Measurements from ENCODE around the gene PAQR6. TPM values are rescaled to one million over a fixed set of nuclear protein-coding genes. Genes with fewer than 3 reads are reported as not detected.
A peak's percentile ranks its signal among the peaks of the same experiment; 100 is the strongest.

Gene PAQR6
- total and polyA plus RNA-seq, 7 donors, result 0.30 to 1.2 (median 0.73) TPM

GRCh38 chr1:156236164-156236563 is 11.7 kb downstream of the PAQR6 start:
- no peak for ATAC-seq
- intact Hi-C loops (cut with DNase I), result no loop called here
- H3K9me3 ChIP-seq, result no peaks in the 10 kb centered on the region

DNA sequence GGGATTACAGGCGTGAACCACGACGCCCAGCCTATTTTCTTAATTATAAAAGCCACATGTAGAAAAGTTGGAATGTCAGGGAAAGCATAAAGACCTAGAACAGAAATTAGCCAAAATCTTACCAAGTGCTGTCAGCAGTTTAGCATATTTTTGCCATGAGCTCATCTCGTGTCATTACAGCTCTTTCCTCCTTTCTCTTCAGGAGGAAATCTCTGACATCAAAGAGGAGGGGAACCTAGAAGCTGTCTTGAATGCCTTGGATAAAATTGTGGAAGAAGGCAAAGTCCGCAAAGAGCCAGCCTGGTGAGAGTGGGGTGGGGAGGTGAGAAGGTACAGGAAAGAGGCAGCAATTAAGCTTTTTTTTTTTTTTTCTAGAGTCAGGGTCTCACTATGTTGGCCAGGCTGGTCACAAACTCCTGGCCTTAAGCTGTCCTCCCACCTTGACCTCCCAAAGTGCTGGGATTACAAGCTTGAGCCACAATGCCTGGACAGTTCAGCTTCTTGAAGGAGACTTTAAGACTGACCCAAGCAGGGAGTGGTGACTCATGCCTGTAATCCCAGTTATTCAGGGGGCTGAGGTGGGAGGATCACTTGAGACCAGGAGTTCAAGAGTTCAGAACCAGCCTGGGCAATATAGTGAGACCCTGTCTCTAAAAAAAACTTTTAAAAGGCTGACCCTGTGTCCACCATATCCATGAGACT is 14.3 kb downstream of the PAQR6 start:
- H3K9me3 ChIP-seq, result no peaks in the 10 kb centered on the region
- ATAC-seq (no peak), DNase-seq (peak in 1 of 2 donors; percentile 15)
- intact Hi-C loops (cut with DNase I), result no loop called here
- TF ChIP-seq CTCF (IDR thresholded peaks at IDR 0.05), result no peak
- no peak overlapping the region for H3K4me3 ChIP-seq
- no peak overlapping the region for H3K27ac ChIP-seq
- peaks cover 11 to 68% of the 10 kb centered on the region in 2 donors for H3K36me3 ChIP-seq (ENCODE audit: insufficient read depth in 1 of 2, low read depth in 1 of 2)
- 81 to 83% (median 81%) methylated on average over 5 of the region's 5 CpGs for WGBS, 3 donors
- no peaks in the 10 kb centered on the region for H3K27me3 ChIP-seq (ENCODE audit: insufficient read depth in 3 of 3, low read length in 2 of 3)
- H3K4me1 ChIP-seq, result no peaks in the 10 kb centered on the region

More at GRCh38 chr1:156236164-156236563, 11.7 kb downstream of the PAQR6 start:
- Histone ChIP-seq H3K4me3 (no peak overlapping the region), H3K36me3 (ENCODE audit: insufficient read depth in 1 of 2, low read depth in 1 of 2) (peaks cover 11 to 83% of the 10 kb centered on the region in 2 donors), H3K4me1 (no peaks in the 10 kb centered on the region), H3K27me3 (ENCODE audit: insufficient read depth in 3 of 3, low read length in 2 of 3) (no peaks in the 10 kb centered on the region), H3K27ac (no peak overlapping the region)
- no peak for TF ChIP-seq CTCF (IDR thresholded peaks at IDR 0.05)
- WGBS, 3 donors, result 91 to 96% (median 94%) methylated on average over 10 to 12 of the region's 12 CpGs
- peak in 1 of 2 donors; percentile 35 for DNase-seq

DNA sequence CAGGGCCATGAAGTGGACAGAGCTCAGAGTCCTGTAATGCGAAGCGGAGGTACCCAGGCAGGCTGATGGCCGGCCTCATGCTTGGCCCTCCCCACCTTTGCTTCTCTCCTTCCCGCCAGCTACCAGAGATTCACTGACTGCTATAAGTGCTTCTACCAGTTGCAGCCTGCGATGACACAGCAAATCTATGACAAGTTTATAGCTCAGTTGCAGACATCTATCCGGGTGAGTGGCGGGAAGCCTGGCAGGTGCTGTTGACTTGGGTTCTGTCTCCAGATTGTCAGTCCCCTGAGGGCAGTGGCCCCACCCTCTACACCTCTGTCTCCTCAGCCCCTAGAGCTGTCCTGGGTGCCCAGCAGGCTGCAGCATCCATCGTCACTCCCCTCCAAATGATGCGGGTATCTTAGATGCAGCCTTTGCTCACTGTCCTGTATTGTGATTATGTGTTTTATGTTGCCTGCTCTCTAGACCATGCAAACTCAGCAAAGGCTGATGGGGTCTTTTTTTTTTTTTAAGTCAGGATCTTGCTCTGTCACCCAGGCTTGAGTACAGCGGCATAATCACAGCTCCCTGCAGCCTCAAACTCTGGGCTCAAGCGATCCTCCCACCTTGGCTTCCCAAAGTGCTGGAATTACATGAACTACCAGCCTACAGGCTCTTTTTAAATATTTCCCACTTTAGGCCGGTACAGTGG is 15.5 kb downstream of the PAQR6 start:
- no peaks in the 10 kb centered on the region for H3K27me3 ChIP-seq (ENCODE audit: insufficient read depth in 3 of 3, low read length in 2 of 3)
- DNase-seq (peak in 1 of 2 donors; percentile 36), ATAC-seq (peak; percentile 26 to 62 (median 34))
- no peaks in the 10 kb centered on the region for H3K4me1 ChIP-seq
- no peak for TF ChIP-seq CTCF (IDR thresholded peaks at IDR 0.05)
- H3K4me3 ChIP-seq, result no peak overlapping the region
- H3K36me3 ChIP-seq (ENCODE audit: insufficient read depth in 1 of 2, low read depth in 1 of 2), result peaks cover 5 to 68% of the 10 kb centered on the region in 2 donors
- intact Hi-C loops (cut with DNase I), result no loop called here
- H3K9me3 ChIP-seq, result no peaks in the 10 kb centered on the region
- 74 to 89% (median 78%) methylated on average over 12 of the region's 12 CpGs for WGBS, 3 donors
- H3K27ac ChIP-seq, result no peak overlapping the region

DNA sequence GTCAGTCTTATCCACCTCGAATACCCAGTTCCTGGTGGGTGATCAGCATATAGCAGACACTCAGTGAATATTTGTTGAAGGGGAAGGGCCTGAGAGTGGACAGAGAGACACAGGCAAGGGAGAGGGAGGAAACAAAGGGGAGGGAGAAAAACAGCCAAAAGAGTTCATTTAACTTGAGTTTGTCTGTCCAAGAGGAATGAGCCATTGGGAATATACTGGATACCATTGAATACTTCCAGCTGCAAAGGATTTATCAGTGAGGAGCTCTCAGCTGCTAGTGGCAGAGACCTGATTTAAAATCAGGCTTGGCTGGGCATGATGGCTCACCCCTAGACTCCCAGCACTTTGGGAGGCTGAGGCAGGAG is 17.4 kb downstream of the PAQR6 start:
- peaks cover 5% of the 10 kb centered on the region for H3K4me1 ChIP-seq
- no peaks in the 10 kb centered on the region for H3K27me3 ChIP-seq (ENCODE audit: insufficient read depth in 3 of 3, low read length in 2 of 3)
- no peaks in the 10 kb centered on the region for H3K9me3 ChIP-seq
- H3K36me3 ChIP-seq (ENCODE audit: insufficient read depth in 1 of 2, low read depth in 1 of 2), result peaks cover 5 to 65% of the 10 kb centered on the region in 2 donors
- H3K4me3 ChIP-seq, result no peak overlapping the region
- WGBS, 3 donors, result 80 to 96% (median 82%) methylated on average over 1 of the region's 1 CpG
- TF ChIP-seq CTCF (IDR thresholded peaks at IDR 0.05), result no peak
- intact Hi-C loops (cut with DNase I), result no loop called here
- no peak for ATAC-seq
- no peak for DNase-seq
- no peak overlapping the region for H3K27ac ChIP-seq

All from psoas muscle (tissue), 8 donors.